Heart left ventricle (tissue), 16 donors: ENCODE measurements around the gene MTOR. TPM values are rescaled to one million over a fixed set of nuclear protein-coding genes. Genes with fewer than 3 reads are reported as not detected.
A peak's percentile ranks its signal among the peaks of the same experiment; 100 is the strongest.

ENCODE experiments used
- ATAC-seq, 4 donors: fragments of 200-7000 bp; cut with Tn5 transposase; one replicate each; pipeline ENCODE4 v1.9.1; 2020 to 2022; ENCODE audit warnings: moderate library complexity in 4 of 4, mild to moderate bottlenecking in 3 of 4, moderate number of reproducible peaks in 1 of 4
- DNase-seq, 5 donors: peaks; one replicate each; pipeline ENCODE4 v3.0.0-alpha.2; 2020
- H3K27ac ChIP-seq, 12 donors: fragments of 200-600 bp; sonication (generic) in 4 of 12; one replicate each; pipeline versions ENCODE4 v1.5.0 to v1.8.0; 2016 to 2022; ENCODE audit warnings: mild to moderate bottlenecking in 2 of 12
- H3K27me3 ChIP-seq, 9 donors: fragments of 200-600 bp; sonication (generic) in 2 of 9; one replicate each; pipeline versions ENCODE4 v1.5.1 to v1.8.0; 2016 to 2022; ENCODE audit warnings: mild to moderate bottlenecking in 3 of 9
- H3K36me3 ChIP-seq, 9 donors: fragments of 200-600 bp; sonication (generic) in 2 of 9; one replicate each; pipeline versions ENCODE4 v1.5.0 to v1.8.0; 2018 to 2022; ENCODE audit warnings: mild to moderate bottlenecking in 2 of 9
- H3K4me1 ChIP-seq, 12 donors: fragments of 200-600 bp; sonication (generic) in 4 of 12; one replicate each; pipeline versions ENCODE4 v1.5.0 to v1.8.0; 2016 to 2022; ENCODE audit warnings: mild to moderate bottlenecking in 3 of 12
- H3K4me3 ChIP-seq, 12 donors: fragments of 200-600 bp; sonication (generic) in 4 of 12; one replicate each; pipeline versions ENCODE4 v1.5.0 to v1.8.0; 2017 to 2022; ENCODE audit warnings: mild to moderate bottlenecking in 9 of 12, moderate library complexity in 4 of 12
- H3K9me3 ChIP-seq, 12 donors: fragments of 200-600 bp; sonication (generic) in 4 of 12; one replicate each; pipeline versions ENCODE4 v1.5.0 to v1.8.0; 2016 to 2022; ENCODE audit warnings: mild to moderate bottlenecking in 1 of 12
- POLR2A ChIP-seq, 2 donors: fragments of 450-650 bp; IDR thresholded peaks; one replicate each; pipeline ENCODE4 v1.6.1; 2017; ENCODE audit warnings: antibody characterized with exemption in 2 of 2, mild to moderate bottlenecking in 2 of 2, moderate library complexity in 2 of 2
- WGBS, 4 donors: extraction: QIAGEN DNeasy Blood & Tissue Kit in 2 of 4; methylation state at CpG; one replicate each; pipeline versions ENCODE4 v1.1.5 to v1.1.7; 2013 to 2018; 5-methylcytosine and 5-hydroxymethylcytosine counted together
- intact Hi-C, 10 donors: fragments of 100-400 bp; cut with DNase I; formaldehyde crosslinking; loops; one replicate each; pipeline versions ENCODE4 v1.11.1 to v1.14.2; 2022
- polyA plus RNA-seq, 2 donors: library from polyadenylated mRNA; stranded (reverse); fragments of 200-250 nt; gene quantifications; one replicate each; pipeline ENCODE4 v1.2.3, GENCODE V29; 2013
- total RNA-seq, 9 donors: library from RNA; depleted of rRNA in 2 of 9; stranded (reverse); fragments of >200 nt in 2 of 9; fragmentation: NEBNext Ultra II Directional in 3 of 9; extraction: Animal tissue kit (Norgen Biotek cat#: 25700) in 3 of 9; gene quantifications; one replicate each; pipeline versions ENCODE4 v1.1.0 to v1.2.4, GENCODE V29; 2016 to 2023
- TF ChIP-seq, protein P1 (sequence below), 12 donors: fragments of 200-600 bp; sonication (generic) in 4 of 12; IDR thresholded peaks; one replicate each; pipeline versions ENCODE4 v1.5.0 to v1.8.0; 2018 to 2022; ENCODE audit warnings: antibody characterized with exemption in 12 of 12, mild to moderate bottlenecking in 5 of 12
- donor health status: ischemic (EF 13 %, LVEDD 7.1; RV severe dilation, severe dysfunction).
- donor health status: healthy with polysubstance abuse.
- donor health status: DM: no; HTN: yes; CAD: no.
- donor health status: DM: no; HTN: no; CAD: no.
- donor health status: ischemic (EF 25% LVEDD 6.9; RV normal size, moderate dysfunction).
- donor health status: ischemic (EF 25% LVEDD 5.7; RV mildly dilated, moderate dysfunction).
- donor health status: healthy.
- donor health status: DM: yes; HTN: yes; CAD: no.
- donor health status: ischemic (EF 35%, LVEDD 5.7; RV mildly dilated, moderate dysfunction).
- donor health status: nonischemic (EF 11% LVEDD 7.7; RV severe dilation, severe dysfunction).
- donor health status: DM: yes; HTN: yes; CAD: no.
- donor health status: PGD.
- donor health status: ischemic (EF 29% LVEDD 5.4; RV normal size, mild dysfunction).
- donor health status: nonischemic (EF 23%, LVEDD 6.1; RV moderate dilation, normal function).

Gene MTOR
- total and polyA plus RNA-seq, 11 donors = 17.4 to 43.6 (median 36.7) TPM

DNA sequence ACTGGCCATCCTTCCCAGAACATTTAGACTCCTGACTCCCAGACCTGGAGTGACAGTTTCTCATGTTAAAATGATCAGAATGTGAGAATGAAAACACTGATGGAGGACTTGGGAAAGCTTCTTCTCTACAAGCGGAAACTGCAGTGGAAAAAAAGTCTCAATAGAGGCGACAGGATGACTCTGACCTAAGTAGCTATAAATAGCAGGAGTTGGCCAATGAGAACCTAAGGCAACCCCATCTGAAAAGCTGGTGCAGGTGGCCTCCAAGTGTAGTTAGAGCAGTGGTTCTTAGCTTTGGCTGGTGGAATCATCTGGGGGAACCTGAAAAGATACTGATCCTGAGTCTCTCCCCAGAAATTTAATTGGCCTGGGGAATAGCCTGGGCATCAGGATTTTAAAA is 118.4 kb downstream of the MTOR start:
- H3K36me3 ChIP-seq = peaks cover 3 to 98% (median 66%) of the 10 kb centered on the region in 9 donors
- TF ChIP-seq, protein P1, sequence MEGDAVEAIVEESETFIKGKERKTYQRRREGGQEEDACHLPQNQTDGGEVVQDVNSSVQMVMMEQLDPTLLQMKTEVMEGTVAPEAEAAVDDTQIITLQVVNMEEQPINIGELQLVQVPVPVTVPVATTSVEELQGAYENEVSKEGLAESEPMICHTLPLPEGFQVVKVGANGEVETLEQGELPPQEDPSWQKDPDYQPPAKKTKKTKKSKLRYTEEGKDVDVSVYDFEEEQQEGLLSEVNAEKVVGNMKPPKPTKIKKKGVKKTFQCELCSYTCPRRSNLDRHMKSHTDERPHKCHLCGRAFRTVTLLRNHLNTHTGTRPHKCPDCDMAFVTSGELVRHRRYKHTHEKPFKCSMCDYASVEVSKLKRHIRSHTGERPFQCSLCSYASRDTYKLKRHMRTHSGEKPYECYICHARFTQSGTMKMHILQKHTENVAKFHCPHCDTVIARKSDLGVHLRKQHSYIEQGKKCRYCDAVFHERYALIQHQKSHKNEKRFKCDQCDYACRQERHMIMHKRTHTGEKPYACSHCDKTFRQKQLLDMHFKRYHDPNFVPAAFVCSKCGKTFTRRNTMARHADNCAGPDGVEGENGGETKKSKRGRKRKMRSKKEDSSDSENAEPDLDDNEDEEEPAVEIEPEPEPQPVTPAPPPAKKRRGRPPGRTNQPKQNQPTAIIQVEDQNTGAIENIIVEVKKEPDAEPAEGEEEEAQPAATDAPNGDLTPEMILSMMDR (IDR thresholded peaks at IDR 0.05) = no peak
- TF ChIP-seq POLR2A (IDR thresholded peaks at IDR 0.05) = no peak
- peaks cover 0 to 38% (median 16%) of the 10 kb centered on the region in 12 donors for H3K4me1 ChIP-seq
- H3K4me3 ChIP-seq = no peak overlapping the region
- H3K27ac ChIP-seq = peak overlapping the region in 9 of 12 donors; percentile 27 to 68 (median 43)
- WGBS, 4 donors = 27 to 40% (median 30%) methylated on average over 2 of the region's 2 CpGs
- intact Hi-C loops = no loop called here
- H3K27me3 ChIP-seq = no peaks in the 10 kb centered on the region
- ATAC-seq (peak; percentile 78 to 89 (median 84)), DNase-seq (no peak)
- H3K9me3 ChIP-seq = no peaks in the 10 kb centered on the region

DNA sequence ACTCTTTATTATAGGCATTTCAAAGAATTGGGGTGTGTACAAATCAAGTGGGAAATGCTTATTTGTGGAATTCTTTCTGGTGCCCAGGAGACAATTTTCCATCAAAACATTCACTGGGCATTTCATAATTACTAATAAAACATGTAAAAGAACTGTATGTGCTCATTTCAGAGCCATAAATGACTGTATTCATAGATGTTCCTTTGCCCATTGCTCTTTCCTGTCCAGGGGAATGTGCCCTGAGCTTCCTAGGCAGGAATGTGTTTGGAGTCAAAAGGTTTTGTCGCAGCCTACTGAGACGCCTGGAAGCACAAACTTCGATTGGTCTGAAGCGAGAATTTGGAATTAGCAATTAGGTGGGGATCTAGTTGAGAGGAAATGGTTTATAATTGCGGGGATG is 119.0 kb downstream of the MTOR start:
- intact Hi-C loops = no loop called here
- Histone ChIP-seq H3K27me3 (no peaks in the 10 kb centered on the region), H3K9me3 (no peaks in the 10 kb centered on the region), H3K4me3 (no peak overlapping the region), H3K36me3 (peaks cover 3 to 98% (median 66%) of the 10 kb centered on the region in 9 donors), H3K27ac (peak overlapping the region in 9 of 12 donors; percentile 27 to 68 (median 43)), H3K4me1 (peaks cover 0 to 38% (median 16%) of the 10 kb centered on the region in 12 donors)
- ATAC-seq = no peak
- 94 to 97% (median 95%) methylated on average over 5 of the region's 5 CpGs for WGBS, 4 donors
- TF ChIP-seq, protein P1 (IDR thresholded peaks at IDR 0.05) = no peak
- TF ChIP-seq POLR2A (IDR thresholded peaks at IDR 0.05) = no peak
- no peak for DNase-seq

DNA sequence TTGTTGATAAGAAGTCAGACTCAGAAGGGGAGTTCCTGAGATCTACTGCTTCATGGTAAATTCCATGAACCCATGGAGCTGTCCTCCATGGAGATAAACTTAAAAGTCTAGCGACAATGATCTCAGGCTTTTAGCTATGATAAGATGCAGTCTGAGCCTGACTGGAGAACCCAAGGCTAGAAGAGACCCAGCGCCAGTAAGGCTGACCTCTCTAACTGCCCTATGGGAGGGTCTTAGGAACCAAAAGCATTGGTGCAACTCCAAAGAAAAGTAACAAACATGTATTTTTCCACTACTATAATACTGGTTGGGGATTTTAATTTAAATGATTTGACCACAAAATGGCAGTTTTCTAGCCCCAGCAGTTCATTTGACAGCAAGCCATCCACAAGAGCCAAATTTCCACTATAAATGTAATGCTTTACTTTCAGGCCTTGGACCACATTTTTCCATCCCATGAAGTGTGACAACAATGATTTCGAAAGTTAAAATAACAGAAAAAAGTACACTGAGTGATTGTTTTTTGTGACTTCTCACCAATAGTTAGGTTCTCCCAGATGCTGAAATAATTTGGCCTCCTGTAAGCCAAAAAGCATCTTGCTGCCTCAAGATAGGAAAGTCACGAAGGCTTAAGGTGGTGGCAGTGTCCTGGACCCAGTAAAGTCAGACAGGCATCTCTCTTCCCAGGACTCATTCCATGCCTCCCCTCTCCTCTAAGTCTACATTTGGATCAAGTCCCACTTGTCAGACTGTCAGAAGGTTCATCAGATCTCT is 119.5 kb downstream of the MTOR start:
- 86 to 95% (median 92%) methylated on average over 4 of the region's 4 CpGs for WGBS, 4 donors
- H3K27me3 ChIP-seq = no peaks in the 10 kb centered on the region
- no peak for ATAC-seq
- intact Hi-C loops = no loop called here
- peaks cover 0 to 35% (median 16%) of the 10 kb centered on the region in 12 donors for H3K4me1 ChIP-seq
- H3K9me3 ChIP-seq = no peaks in the 10 kb centered on the region
- no peak for TF ChIP-seq POLR2A (IDR thresholded peaks at IDR 0.05)
- TF ChIP-seq, protein P1 (IDR thresholded peaks at IDR 0.05) = no peak
- H3K36me3 ChIP-seq = peaks cover 3 to 98% (median 66%) of the 10 kb centered on the region in 9 donors
- DNase-seq = no peak
- H3K27ac ChIP-seq = peak overlapping the region in 6 of 12 donors; percentile 27 to 68 (median 44)
- H3K4me3 ChIP-seq = no peak overlapping the region

DNA sequence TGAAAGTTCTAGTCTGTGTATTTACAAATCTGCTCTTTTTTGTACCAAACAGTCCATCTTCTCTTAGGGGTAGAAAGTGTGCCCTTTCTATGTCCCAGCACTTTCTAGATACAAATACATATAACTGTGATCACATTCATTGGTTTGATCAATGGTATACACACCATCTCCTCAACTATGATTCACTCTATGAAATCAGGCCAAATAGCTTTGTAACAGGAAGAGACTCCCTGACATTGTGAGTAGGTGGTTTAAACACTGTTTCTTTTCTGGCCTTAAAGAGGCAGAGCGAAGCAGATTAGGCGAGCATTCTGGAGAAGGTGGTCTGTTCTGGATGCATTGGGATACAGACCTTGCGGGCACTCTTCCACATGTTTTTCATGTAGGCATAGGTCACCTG is 123.4 kb downstream of the MTOR start:
- no peak for DNase-seq
- H3K36me3 ChIP-seq = peaks cover 3 to 98% (median 58%) of the 10 kb centered on the region in 9 donors
- intact Hi-C loops = no loop called here

More for the DNA sequence above, 123.4 kb downstream of the MTOR start:
- Histone ChIP-seq H3K4me3 (no peak overlapping the region), H3K9me3 (no peaks in the 10 kb centered on the region), H3K4me1 (peaks cover 0 to 32% (median 10%) of the 10 kb centered on the region in 12 donors), H3K27me3 (no peaks in the 10 kb centered on the region), H3K27ac (peak overlapping the region in 2 of 12 donors; percentile 21 to 31)
- no peak for ATAC-seq
- WGBS, 4 donors = 78 to 88% (median 87%) methylated on average over 3 of the region's 3 CpGs
- TF ChIP-seq POLR2A (IDR thresholded peaks at IDR 0.05) = no peak
